GM21423 (cell line): ENCODE results near the gene LPIN3.

Experiments used
- ATAC-seq: cut with Tn5 transposase; IDR thresholded peaks from one replicate; pipeline ENCODE4 v1.9.1; 2021; ENCODE audit warnings: mild to moderate bottlenecking, moderate library complexity; ENCODE audit not compliant: unreplicated experiment

The LPIN3 gene

GRCh38 chr20:41318271-41318649 is 22.4 kb upstream of the LPIN3 start:
- ATAC-seq = no peak

GRCh38 chr20:41320441-41320840 is 20.2 kb upstream of the LPIN3 start:
- ATAC-seq = no peak

- ATAC-seq = no peak
Observed at GRCh38 chr20:41320976-41321375, 19.6 kb upstream of the LPIN3 start.

- ATAC-seq = no peak
Observed at GRCh38 chr20:41327178-41327577, 13.4 kb upstream of the LPIN3 start.

- peak; percentile 91 for ATAC-seq
Observed at GRCh38 chr20:41329435-41330342, 10.9 kb upstream of the LPIN3 start.

GRCh38 chr20:41330343-41330720 is 10.3 kb upstream of the LPIN3 start:
- ATAC-seq = no peak

- ATAC-seq = no peak
Observed at GRCh38 chr20:41330941-41331340, 9.7 kb upstream of the LPIN3 start.

- no peak for ATAC-seq
Observed at GRCh38 chr20:41331731-41332130, 8.9 kb upstream of the LPIN3 start.

GRCh38 chr20:41334036-41334435 is 6.6 kb upstream of the LPIN3 start:
- ATAC-seq = no peak

GRCh38 chr20:41334443-41335421 is 5.9 kb upstream of the LPIN3 start:
- ATAC-seq = no peak

GRCh38 chr20:41335591-41335990 is 5.0 kb upstream of the LPIN3 start:
- ATAC-seq = no peak

- no peak for ATAC-seq
Observed at GRCh38 chr20:41336711-41337492, 3.7 kb upstream of the LPIN3 start.

GRCh38 chr20:41339957-41340326 is 679 bp upstream of the LPIN3 start:
- peak; percentile 70 for ATAC-seq

GRCh38 chr20:41342474-41343464 is 2.1 kb downstream of the LPIN3 start:
- no peak for ATAC-seq

GRCh38 chr20:41344477-41344876 is 3.9 kb downstream of the LPIN3 start:
- ATAC-seq = no peak

GRCh38 chr20:41344938-41345728 is 4.5 kb downstream of the LPIN3 start:
- ATAC-seq = no peak

- no peak for ATAC-seq
Observed at GRCh38 chr20:41345729-41346067, 5.1 kb downstream of the LPIN3 start.

- no peak for ATAC-seq
Observed at GRCh38 chr20:41347523-41348429, 7.2 kb downstream of the LPIN3 start.
